HEK293 (cell line): ENCODE results near the gene PARD3B.

Experiments used
- CTCF ChIA-PET: fragments of 350-600 bp; formaldehyde crosslinking; extraction: SDS; loops from one replicate; lab custom pipeline; 2021; ENCODE audit warnings: antibody characterized with exemption; lab: Yijun Ruan, JAX
- POLR2A ChIA-PET: fragments of 300-600 bp; formaldehyde crosslinking; extraction: SDS; loops from one replicate; lab custom pipeline; 2020; ENCODE audit warnings: antibody characterized with exemption, inconsistent platforms; lab: Yijun Ruan, JAX
- H3K27ac ChIP-seq: fragments of 200-500 bp; sonication (Bioruptor generic); 2 replicates; pipeline ENCODE4 v1.5.1; 2014; ENCODE audit warnings: low read depth, low read length, control low read depth, inconsistent platforms; ENCODE audit errors: extremely low read depth
- H3K36me3 ChIP-seq, 2 experiments: fragments of 200-500 bp in 1 of 2; sonication (Bioruptor generic) in 1 of 2; 1 replicate in 1 of 2; 2 replicates in 1 of 2; pipeline ENCODE4 v1.5.1; 2014 to 2017; ENCODE audit warnings: inconsistent platforms in 2 of 2, low read length in 2 of 2; ENCODE audit not compliant: control insufficient read depth in 2 of 2, insufficient read depth in 1 of 2
- H3K4me1 ChIP-seq: fragments of 200-500 bp; sonication (Bioruptor generic); 2 replicates; pipeline ENCODE4 v1.5.1; 2014; ENCODE audit warnings: mild to moderate bottlenecking, low read length, inconsistent platforms; ENCODE audit not compliant: control insufficient read depth, insufficient read depth
- H3K4me3 ChIP-seq: 2 replicates; pipeline ENCODE4 v1.5.1; 2011; ENCODE audit warnings: low read depth, mild to moderate bottlenecking, control low read depth, low read length, moderate library complexity
- H3K9me3 ChIP-seq: fragments of 200-500 bp; sonication (Bioruptor generic); 2 replicates; pipeline ENCODE4 v1.5.1; 2014; ENCODE audit warnings: low read depth, low read length, inconsistent platforms; ENCODE audit not compliant: control insufficient read depth, insufficient read depth
- EGR2 ChIP-seq: fragments of 450-650 bp; formaldehyde crosslinking; IDR thresholded peaks from 2 replicates; pipeline ENCODE4 v1.5.1; 2016; ENCODE audit warnings: low read depth, missing biosample characterization, missing genetic modification characterization
- GLI2 ChIP-seq: fragments of 450-650 bp; formaldehyde crosslinking; IDR thresholded peaks from 2 replicates; pipeline ENCODE4; 2017; ENCODE audit warnings: missing biosample characterization, missing genetic modification characterization, low read depth, borderline replicate concordance
- KLF1 ChIP-seq: fragments of 450-650 bp; formaldehyde crosslinking; IDR thresholded peaks from 2 replicates; pipeline ENCODE4 v1.5.1; 2016; ENCODE audit warnings: missing biosample characterization, missing genetic modification characterization
- SP3 ChIP-seq: fragments of 450-650 bp; formaldehyde crosslinking; IDR thresholded peaks from 2 replicates; pipeline ENCODE4 v1.5.1; 2016; ENCODE audit warnings: missing biosample characterization, missing genetic modification characterization
- YY2 ChIP-seq: fragments of 450-650 bp; formaldehyde crosslinking; IDR thresholded peaks from 2 replicates; pipeline ENCODE4 v1.5.1; 2016; ENCODE audit warnings: missing biosample characterization, missing genetic modification characterization
- ZBTB17 ChIP-seq: fragments of 450-650 bp; formaldehyde crosslinking; IDR thresholded peaks from 2 replicates; pipeline ENCODE4 v1.5.1; 2016; ENCODE audit warnings: missing biosample characterization, missing genetic modification characterization
- ZNF132 ChIP-seq: fragments of 450-650 bp; formaldehyde crosslinking; IDR thresholded peaks from 2 replicates; pipeline ENCODE4 v1.5.1; 2017; ENCODE audit warnings: missing biosample characterization, missing genetic modification characterization, borderline replicate concordance
- ZNF157 ChIP-seq: fragments of 450-650 bp; formaldehyde crosslinking; IDR thresholded peaks from 2 replicates; pipeline ENCODE4 v1.5.1; 2016; ENCODE audit warnings: missing biosample characterization, missing genetic modification characterization
- ZNF16 ChIP-seq: fragments of 450-650 bp; formaldehyde crosslinking; IDR thresholded peaks from 2 replicates; pipeline ENCODE4 v1.5.1; 2016; ENCODE audit warnings: low read depth, missing biosample characterization, missing genetic modification characterization
- ZNF404 ChIP-seq: fragments of 450-650 bp; formaldehyde crosslinking; IDR thresholded peaks from 2 replicates; pipeline ENCODE4 v1.5.1; 2017; ENCODE audit warnings: missing biosample characterization, missing genetic modification characterization
- ZNF560 ChIP-seq: fragments of 450-650 bp; formaldehyde crosslinking; IDR thresholded peaks from 2 replicates; pipeline ENCODE4 v1.5.1; 2017; ENCODE audit warnings: missing biosample characterization, missing genetic modification characterization, borderline replicate concordance
- ZNF585B ChIP-seq: fragments of 450-650 bp; formaldehyde crosslinking; IDR thresholded peaks from 2 replicates; pipeline ENCODE4 v1.5.1; 2016; ENCODE audit warnings: missing biosample characterization, missing genetic modification characterization
- ZNF623 ChIP-seq: fragments of 450-650 bp; formaldehyde crosslinking; IDR thresholded peaks from 2 replicates; pipeline ENCODE4 v1.5.1; 2016; ENCODE audit warnings: missing biosample characterization, missing genetic modification characterization
- ZNF747 ChIP-seq: fragments of 450-650 bp; formaldehyde crosslinking; IDR thresholded peaks from 2 replicates; pipeline ENCODE4 v1.5.1; 2016; ENCODE audit warnings: missing biosample characterization, missing genetic modification characterization
- ZNF777 ChIP-seq: fragments of 450-650 bp; formaldehyde crosslinking; IDR thresholded peaks from 2 replicates; pipeline ENCODE4 v1.5.1; 2017; ENCODE audit warnings: missing biosample characterization, missing genetic modification characterization, borderline replicate concordance
- TF ChIP-seq, protein P1 (sequence below): sonication (generic); formaldehyde crosslinking; IDR thresholded peaks from 2 replicates; pipeline ENCODE4 v1.8.1; 2022; ENCODE audit warnings: mild to moderate bottlenecking, moderate library complexity, missing genetic modification reagents
- TF ChIP-seq, protein P2 (sequence below): fragments of 450-650 bp; formaldehyde crosslinking; IDR thresholded peaks from 2 replicates; pipeline ENCODE4 v1.5.1; 2016; ENCODE audit warnings: missing biosample characterization, missing genetic modification characterization
- TF ChIP-seq, protein P3 (sequence below): fragments of 450-650 bp; formaldehyde crosslinking; IDR thresholded peaks from 2 replicates; pipeline ENCODE4 v1.5.1; 2016; ENCODE audit warnings: missing biosample characterization, missing genetic modification characterization
- TF ChIP-seq, protein P4 (sequence below): fragments of 450-650 bp; formaldehyde crosslinking; conservative IDR thresholded peaks from 2 replicates; pipeline ENCODE4 v1.5.1; 2016; ENCODE audit warnings: low read depth, missing biosample characterization, missing genetic modification characterization
- TF ChIP-seq, protein P5 (sequence below): fragments of 450-650 bp; formaldehyde crosslinking; IDR thresholded peaks from 2 replicates; pipeline ENCODE4 v1.5.1; 2016; ENCODE audit warnings: missing biosample characterization, missing genetic modification characterization
- TF ChIP-seq, protein P6 (sequence below): fragments of 450-650 bp; formaldehyde crosslinking; IDR thresholded peaks from 2 replicates; pipeline ENCODE4 v1.5.1; 2016; ENCODE audit warnings: missing biosample characterization, missing genetic modification characterization

Gene PARD3B

DNA sequence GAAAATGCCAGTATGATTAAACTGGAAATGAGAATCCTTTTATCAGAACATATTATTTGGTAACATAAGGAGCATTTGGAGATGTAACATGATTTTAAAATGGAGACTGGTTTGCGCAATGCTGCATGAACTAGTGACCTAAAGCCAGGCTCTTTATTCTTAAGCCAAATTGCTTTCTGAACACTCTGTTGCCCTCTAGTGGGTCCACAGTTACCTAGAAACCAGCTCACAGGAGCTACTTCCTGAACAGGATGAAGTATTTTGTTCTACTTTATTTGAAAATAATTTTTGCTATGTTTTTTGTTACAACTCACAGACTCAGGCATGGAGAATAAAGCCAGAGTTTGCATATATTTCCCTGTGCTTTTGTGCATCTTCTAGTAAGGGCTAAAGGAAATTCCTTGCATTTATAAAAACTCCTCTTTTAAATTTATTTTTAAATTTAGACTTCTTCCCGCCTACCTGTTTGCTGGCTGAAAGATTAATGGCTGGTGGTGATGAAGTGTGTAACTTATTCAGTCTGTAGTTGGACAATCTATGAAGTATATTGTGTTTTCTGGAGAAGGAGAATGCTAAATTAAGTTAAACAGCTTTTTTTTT lies 146.7 kb downstream of the PARD3B start (continued):
- TF ChIP-seq, protein P1, sequence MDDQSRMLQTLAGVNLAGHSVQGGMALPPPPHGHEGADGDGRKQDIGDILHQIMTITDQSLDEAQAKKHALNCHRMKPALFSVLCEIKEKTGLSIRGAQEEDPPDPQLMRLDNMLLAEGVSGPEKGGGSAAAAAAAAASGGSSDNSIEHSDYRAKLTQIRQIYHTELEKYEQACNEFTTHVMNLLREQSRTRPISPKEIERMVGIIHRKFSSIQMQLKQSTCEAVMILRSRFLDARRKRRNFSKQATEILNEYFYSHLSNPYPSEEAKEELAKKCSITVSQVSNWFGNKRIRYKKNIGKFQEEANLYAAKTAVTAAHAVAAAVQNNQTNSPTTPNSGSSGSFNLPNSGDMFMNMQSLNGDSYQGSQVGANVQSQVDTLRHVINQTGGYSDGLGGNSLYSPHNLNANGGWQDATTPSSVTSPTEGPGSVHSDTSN (CRISPR knock-in tag): no peak
- TF ChIP-seq ZNF404 (tag by site-specific recombination): no peak
- TF ChIP-seq EGR2 (tag by site-specific recombination): no peak
- TF ChIP-seq ZNF777: no peak
- TF ChIP-seq, protein P2, sequence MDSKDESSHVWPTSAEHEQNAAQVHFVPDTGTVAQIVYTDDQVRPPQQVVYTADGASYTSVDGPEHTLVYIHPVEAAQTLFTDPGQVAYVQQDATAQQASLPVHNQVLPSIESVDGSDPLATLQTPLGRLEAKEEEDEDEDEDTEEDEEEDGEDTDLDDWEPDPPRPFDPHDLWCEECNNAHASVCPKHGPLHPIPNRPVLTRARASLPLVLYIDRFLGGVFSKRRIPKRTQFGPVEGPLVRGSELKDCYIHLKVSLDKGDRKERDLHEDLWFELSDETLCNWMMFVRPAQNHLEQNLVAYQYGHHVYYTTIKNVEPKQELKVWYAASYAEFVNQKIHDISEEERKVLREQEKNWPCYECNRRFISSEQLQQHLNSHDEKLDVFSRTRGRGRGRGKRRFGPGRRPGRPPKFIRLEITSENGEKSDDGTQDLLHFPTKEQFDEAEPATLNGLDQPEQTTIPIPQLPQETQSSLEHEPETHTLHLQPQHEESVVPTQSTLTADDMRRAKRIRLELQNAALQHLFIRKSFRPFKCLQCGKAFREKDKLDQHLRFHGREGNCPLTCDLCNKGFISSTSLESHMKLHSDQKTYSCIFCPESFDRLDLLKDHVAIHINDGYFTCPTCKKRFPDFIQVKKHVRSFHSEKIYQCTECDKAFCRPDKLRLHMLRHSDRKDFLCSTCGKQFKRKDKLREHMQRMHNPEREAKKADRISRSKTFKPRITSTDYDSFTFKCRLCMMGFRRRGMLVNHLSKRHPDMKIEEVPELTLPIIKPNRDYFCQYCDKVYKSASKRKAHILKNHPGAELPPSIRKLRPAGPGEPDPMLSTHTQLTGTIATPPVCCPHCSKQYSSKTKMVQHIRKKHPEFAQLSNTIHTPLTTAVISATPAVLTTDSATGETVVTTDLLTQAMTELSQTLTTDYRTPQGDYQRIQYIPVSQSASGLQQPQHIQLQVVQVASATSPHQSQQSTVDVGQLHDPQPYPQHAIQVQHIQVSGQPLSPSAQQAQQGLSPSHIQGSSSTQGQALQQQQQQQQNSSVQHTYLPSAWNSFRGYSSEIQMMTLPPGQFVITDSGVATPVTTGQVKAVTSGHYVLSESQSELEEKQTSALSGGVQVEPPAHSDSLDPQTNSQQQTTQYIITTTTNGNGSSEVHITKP (tag by site-specific recombination): no peak
- no peak for TF ChIP-seq SP3 (tag by site-specific recombination)
- TF ChIP-seq ZNF585B (tag by site-specific recombination): no peak
- no peak for TF ChIP-seq ZNF560 (tag by site-specific recombination)
- TF ChIP-seq, protein P3, sequence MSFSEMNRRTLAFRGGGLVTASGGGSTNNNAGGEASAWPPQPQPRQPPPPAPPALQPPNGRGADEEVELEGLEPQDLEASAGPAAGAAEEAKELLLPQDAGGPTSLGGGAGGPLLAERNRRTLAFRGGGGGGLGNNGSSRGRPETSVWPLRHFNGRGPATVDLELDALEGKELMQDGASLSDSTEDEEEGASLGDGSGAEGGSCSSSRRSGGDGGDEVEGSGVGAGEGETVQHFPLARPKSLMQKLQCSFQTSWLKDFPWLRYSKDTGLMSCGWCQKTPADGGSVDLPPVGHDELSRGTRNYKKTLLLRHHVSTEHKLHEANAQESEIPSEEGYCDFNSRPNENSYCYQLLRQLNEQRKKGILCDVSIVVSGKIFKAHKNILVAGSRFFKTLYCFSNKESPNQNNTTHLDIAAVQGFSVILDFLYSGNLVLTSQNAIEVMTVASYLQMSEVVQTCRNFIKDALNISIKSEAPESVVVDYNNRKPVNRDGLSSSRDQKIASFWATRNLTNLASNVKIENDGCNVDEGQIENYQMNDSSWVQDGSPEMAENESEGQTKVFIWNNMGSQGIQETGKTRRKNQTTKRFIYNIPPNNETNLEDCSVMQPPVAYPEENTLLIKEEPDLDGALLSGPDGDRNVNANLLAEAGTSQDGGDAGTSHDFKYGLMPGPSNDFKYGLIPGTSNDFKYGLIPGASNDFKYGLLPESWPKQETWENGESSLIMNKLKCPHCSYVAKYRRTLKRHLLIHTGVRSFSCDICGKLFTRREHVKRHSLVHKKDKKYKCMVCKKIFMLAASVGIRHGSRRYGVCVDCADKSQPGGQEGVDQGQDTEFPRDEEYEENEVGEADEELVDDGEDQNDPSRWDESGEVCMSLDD (tag by site-specific recombination): no peak
- no peak for TF ChIP-seq ZNF747 (tag by site-specific recombination)

DNA sequence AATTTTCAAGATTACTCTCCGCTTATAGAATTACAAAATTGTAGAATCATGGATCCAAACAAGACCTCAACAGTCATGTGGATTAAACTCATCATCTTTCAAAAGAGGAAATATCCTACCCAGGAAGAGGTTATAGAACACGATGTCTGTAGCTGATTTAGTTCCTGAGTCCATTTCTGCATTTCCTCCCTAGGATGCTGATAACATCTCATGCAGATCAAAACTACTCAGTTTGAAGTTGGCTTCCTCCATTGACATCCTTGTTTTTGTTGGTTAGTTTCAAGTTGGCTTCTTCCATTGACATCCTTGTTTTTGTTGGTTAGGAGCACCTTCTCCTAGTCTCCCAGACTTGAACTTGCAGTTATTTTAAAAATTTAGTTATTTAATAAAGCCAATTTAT lies 147.5 kb downstream of the PARD3B start:
- ChIA-PET CTCF (interaction anchor here (0.6 to 2.3 kb wide), 12 partner anchors 9 to 990 kb away, joined by 3 to 7 read pairs (median 3); no protein-coding TSS in a partner anchor), POLR2A (no interaction called here)
- H3K9me3 ChIP-seq: no peaks in the 10 kb centered on the region
- no peak overlapping the region for H3K4me3 ChIP-seq
- no peaks in the 10 kb centered on the region for H3K36me3 ChIP-seq
- H3K4me1 ChIP-seq: no peaks in the 10 kb centered on the region
- H3K27ac ChIP-seq: no peak overlapping the region
- TF ChIP-seq ZNF623 (tag by site-specific recombination) (no peak), ZNF157 (tag by site-specific recombination) (no peak), YY2 (tag by site-specific recombination) (no peak), ZNF132 (no peak), GLI2 (tag by site-specific recombination) (no peak), ZBTB17 (tag by site-specific recombination) (no peak), KLF1 (no peak), ZNF16 (tag by site-specific recombination) (no peak)
- TF ChIP-seq, protein P4, sequence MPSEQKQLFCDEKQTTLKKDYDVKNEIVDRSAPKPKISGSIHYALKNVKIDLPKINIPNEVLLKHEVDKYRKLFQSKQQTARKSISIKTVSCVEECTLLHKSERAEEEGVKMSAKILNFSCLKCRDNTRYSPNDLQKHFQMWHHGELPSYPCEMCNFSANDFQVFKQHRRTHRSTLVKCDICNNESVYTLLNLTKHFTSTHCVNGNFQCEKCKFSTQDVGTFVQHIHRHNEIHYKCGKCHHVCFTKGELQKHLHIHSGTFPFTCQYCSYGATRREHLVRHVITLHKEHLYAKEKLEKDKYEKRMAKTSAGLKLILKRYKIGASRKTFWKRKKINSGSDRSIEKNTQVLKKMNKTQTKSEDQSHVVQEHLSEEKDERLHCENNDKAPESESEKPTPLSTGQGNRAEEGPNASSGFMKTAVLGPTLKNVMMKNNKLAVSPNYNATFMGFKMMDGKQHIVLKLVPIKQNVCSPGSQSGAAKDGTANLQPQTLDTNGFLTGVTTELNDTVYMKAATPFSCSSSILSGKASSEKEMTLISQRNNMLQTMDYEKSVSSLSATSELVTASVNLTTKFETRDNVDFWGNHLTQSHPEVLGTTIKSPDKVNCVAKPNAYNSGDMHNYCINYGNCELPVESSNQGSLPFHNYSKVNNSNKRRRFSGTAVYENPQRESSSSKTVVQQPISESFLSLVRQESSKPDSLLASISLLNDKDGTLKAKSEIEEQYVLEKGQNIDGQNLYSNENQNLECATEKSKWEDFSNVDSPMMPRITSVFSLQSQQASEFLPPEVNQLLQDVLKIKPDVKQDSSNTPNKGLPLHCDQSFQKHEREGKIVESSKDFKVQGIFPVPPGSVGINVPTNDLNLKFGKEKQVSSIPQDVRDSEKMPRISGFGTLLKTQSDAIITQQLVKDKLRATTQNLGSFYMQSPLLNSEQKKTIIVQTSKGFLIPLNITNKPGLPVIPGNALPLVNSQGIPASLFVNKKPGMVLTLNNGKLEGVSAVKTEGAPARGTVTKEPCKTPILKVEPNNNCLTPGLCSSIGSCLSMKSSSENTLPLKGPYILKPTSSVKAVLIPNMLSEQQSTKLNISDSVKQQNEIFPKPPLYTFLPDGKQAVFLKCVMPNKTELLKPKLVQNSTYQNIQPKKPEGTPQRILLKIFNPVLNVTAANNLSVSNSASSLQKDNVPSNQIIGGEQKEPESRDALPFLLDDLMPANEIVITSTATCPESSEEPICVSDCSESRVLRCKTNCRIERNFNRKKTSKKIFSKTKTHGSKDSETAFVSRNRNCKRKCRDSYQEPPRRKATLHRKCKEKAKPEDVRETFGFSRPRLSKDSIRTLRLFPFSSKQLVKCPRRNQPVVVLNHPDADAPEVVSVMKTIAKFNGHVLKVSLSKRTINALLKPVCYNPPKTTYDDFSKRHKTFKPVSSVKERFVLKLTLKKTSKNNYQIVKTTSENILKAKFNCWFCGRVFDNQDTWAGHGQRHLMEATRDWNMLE (tag by site-specific recombination): no peak
- TF ChIP-seq, protein P5, sequence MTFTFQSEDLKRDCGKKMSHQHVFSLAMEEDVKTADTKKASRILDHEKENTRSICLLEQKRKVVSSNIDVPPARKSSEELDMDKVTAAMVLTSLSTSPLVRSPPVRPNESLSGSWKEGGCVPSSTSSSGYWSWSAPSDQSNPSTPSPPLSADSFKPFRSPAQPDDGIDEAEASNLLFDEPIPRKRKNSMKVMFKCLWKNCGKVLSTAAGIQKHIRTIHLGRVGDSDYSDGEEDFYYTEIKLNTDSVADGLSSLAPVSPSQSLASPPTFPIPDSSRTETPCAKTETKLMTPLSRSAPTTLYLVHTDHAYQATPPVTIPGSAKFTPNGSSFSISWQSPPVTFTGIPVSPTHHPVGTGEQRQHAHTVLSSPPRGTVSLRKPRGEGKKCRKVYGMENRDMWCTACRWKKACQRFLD: no peak
- TF ChIP-seq, protein P6, sequence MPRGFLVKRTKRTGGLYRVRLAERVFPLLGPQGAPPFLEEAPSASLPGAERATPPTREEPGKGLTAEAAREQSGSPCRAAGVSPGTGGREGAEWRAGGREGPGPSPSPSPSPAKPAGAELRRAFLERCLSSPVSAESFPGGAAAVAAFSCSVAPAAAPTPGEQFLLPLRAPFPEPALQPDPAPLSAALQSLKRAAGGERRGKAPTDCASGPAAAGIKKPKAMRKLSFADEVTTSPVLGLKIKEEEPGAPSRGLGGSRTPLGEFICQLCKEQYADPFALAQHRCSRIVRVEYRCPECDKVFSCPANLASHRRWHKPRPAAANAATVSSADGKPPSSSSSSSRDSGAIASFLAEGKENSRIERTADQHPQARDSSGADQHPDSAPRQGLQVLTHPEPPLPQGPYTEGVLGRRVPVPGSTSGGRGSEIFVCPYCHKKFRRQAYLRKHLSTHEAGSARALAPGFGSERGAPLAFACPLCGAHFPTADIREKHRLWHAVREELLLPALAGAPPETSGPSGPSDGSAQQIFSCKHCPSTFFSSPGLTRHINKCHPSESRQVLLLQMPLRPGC (tag by site-specific recombination): no peak
